ENCODE data around the gene TAOK2.

- TF ChIP-seq CTCF (IDR thresholded peaks at IDR 0.05) = peak in 1 of 6 experiments; percentile 26
- TF ChIP-seq POLR2A (IDR thresholded peaks at IDR 0.05) = peak in 1 of 2 donors; percentile 38
These were observed 29.5 kb upstream of the TAOK2 start for GRCh38 chr16:29943846-29944799.

Data from Peyer's patch (tissue), 4 donors.